ENCODE results near the gene PPP1R18.

Gene PPP1R18

DNA sequence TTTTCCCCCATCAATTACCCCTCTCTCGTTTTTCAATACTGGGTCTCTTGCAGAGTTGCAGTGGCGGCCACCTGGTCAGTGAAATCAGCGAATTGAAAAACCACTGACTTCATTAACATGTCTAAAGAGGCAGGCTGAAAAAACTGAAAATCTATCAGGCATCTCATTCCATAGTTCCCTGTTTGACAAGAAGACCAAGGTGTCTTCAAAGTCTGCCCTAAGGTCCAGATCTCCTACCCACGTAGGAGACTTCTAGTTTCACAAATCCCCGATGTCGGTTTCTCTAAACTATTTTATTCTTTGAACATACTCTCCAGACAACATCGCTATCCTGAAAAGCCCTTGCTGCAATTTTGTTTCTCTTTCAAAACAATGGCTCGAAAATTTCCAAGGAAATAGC, 32.9 kb upstream of the PPP1R18 start:
- no peak for DNase-seq

DNA sequence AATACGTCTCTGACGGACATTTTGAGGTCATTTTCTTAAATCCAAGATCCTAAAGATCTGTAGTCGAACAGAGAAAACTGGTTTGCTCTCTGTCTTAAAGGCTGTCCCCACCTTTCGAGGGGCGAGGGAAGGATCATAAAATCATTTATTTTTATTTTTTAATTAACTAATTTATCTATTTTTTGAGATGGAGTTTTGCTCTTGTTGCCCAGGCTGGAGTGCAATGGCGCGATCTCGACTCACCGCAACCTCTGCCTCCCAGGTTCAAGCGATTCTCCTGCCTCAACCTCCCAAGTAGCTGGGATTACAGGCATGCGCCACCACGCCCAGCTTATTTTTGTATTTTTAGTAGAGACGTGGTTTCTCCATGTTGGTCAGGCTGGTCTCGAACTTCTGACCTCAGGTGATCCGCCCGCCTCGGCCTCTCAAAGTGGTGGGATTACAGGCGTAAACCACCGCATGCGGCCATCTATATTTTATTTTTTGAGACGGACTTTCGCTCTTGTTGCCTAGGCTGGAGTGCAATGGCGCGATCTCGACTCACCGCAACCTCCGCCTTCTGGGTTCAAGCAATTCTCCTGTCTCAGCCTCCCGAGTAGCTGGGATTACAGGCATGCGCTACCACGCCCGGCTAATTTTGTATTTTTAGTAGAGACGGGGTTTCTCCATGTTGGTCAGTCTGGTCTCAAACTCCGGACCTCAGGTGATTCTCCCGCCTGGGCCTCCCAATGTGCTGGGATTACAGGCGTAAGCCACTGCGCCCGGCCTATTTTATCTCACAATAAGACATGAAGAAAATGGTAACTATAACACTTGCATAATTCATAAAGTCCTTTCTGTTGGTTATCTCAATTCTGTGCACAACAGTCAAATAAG, 31.6 kb upstream of the PPP1R18 start:
- peak; percentile 5 for DNase-seq

DNA sequence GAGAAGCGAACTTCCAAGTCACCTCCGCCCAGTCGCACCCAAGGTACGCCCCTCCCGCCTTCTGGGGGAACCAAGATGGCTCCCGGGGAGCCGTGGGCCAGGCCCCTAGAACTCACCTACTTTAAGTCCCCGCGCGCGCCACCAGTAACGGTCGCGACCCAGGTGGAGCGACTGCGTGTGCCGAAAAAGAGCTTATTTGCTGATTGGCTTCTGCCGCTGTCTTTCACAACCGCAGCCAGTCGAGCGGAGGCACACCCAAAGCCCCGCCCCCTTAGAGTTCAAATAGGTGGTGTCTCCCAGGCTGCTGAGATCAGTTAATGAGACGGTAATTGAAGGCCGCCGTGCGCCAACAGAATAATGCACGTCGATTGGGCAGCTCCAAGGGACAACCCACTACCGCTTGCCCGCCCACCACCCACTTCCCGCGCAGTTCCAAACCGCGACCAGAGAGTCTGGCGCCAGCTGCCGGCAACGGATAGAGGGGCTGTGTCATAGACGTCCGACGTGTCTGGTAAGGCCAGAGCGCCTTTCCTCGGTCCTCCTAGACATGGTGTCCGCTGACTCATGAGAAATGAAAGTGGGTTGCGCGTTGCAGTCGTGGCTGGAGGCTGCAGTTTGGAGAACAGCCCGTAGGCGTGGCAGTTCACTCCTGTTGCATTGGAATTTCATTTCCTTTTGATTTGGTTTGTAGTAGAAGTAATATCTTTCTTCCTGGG, 30.8 kb upstream of the PPP1R18 start, which contains the start of gene MDC1:
MDC1 (minus strand) TSS at position 153 of the 716 bp plus-strand sequence. CDS start 2,106 bp downstream, outside the sequence.
- peak; percentile 98 for DNase-seq

DNA sequence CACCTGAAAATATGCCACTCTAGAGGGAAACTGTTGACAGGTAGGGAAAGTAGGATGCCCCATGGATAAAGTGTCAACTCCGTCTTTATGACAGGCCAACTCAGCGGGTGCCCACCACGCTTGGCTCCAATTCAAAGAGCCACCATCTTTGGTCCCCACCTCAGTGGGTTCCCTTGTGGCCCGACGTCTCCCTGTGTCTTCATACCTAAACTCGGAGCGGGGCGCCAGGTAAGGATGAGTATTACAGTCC, 30.4 kb upstream of the PPP1R18 start:
- no peak for DNase-seq

DNA sequence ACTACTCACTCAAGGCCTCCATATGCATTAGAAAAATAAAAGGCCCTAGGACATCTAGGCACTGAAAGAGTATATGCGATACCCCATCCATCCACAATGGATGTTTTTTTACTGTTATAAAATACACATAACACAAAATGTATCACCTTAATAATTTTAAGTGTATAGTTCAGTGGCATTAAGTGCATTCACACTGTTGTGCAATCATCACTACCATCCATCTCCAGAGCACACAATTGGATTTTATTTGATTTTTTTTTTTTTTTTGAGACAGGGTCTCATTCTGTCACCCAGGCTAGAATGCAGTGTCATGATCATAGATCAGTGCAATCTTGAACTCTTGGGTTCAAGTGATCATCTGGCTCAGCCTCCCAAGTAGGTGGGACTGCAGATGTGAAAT, 27.8 kb upstream of the PPP1R18 start:
- DNase-seq, result no peak

DNA sequence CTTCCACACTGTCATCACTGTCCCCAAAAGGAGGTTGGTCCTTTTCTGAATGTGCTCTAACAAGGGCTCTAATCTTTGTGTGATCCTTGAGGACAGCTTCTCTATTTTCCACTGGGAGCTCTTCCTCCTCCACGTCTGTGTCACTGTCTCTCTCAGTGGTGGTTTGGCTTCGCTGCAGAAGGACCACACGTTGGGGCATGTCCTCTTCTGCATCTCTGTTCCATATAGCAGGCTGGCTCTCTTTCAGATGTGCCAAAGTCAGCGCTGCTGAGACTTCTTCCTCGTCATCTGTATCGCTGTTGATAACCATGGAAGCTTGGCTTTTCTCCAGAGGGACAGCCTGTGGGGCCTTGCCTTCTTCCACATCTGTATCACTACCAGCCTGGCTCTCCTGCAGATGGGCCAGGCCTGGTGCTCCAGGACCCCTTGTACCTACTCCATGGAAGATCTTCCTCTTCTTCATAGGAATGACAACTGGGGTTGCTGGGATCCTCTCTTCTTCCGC, 26.0 kb upstream of the PPP1R18 start:
- no peak for DNase-seq

DNA sequence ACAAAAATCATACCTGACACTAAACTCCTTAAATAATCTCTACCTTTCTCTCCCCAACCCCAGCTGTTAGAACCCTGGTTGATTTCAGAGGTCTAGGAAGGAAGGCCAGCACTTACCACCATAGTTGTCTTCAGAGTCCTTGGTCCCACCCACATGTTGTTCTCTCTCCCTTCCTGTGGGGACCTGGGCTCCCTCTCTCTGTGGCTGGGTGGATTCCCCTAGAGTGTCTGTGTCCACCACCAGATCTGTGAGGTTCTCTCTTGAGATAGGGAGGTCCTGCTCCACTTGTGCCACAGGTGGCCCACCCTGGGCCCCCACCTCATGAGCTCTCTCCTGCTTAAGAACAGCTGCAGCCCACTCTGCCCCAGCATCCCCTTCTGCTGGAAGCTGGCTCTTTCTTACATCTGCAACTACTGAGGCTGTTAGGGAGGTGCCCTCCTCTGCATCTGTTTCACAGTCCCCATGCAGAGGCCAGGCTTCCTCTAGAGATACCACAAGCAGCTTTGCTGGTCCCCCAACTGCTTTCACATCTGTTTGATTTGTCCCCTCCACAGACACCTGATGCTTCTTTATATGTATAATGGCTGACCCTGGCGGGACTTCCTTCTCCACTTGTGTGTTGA, 25.4 kb upstream of the PPP1R18 start:
- DNase-seq, result no peak

DNA sequence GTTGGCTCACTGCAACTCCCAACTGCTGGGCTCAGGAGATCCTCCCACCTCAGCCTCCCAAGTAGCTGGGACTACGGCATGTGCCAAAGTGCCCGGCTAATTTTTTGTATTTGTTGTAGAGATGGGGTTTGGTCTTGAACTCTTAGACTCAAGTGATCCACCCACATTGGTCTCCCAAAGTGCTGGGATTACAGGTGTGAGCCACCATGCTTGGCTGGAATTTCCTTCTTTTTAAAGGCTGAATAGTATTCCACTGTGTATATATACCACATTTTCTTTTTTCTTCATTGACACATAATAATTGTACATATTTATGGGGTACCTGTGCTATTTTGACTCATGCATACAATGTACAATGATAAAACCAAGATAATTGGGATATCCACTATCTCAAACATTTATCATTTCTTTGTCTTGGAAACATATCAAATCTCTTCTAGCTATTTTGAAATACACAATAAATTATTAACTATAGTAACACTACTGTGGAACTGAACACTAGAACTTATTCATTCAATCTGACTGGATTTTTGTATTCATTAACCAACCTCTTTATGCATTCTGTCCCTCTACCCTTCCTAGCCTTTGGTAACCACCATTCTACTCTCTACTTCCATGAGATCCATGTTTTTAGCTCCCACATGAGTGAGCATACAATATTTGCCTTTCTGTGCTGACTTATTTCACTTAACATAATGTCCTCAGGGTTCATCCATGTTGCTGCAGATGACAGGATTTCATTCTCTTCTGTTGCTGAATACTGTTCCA, 22.8 kb upstream of the PPP1R18 start:
- no peak for DNase-seq

DNA sequence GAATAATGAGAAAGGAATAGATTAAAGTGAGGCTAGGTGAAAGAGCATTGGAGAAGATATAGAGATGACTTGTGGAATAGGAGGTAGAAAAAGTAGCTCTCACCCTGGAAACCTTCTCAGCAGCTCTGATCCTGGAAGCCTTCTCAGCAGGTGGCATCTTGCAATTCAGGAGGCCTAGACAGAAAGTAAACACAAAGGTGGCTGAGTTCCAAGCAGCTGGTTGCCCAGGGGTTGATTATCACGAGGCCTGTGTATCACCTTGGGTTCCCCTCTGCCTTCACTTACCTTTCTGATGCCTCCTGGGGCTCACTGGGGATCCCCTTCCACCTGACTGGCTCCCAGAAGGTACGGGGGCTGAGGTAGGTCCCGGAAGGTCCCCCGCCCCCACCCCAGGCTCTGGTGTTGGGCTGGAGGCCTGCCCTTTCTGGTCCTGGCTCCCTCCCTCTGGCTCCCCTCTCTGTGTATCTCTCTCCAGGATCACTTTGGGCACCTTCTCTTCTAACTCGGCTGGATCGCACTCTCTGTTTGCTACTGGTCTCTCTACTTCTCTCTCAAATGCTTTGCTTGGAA, 20.9 kb upstream of the PPP1R18 start:
- DNase-seq, result no peak

DNA sequence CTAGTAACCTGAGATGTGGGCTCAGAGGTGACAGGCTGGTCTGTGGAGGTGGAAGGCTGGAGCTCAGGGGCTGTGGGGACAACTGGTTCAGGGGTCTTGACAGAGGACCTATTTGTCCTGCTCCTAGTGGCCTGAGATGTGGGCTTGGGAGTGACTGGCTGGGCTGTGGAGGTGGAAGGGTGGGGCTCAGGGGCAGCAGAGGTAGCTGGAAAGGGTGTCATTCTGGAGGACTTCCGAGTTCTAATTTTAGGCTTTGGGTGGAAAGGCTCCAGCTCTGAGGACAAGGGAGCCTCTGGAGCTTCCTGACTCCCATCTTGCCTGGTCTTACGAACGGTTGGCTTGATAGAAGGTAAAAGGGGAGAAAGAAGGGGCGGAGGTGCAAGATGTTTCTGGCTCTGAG, 19.2 kb upstream of the PPP1R18 start:
- DNase-seq, result no peak

DNA sequence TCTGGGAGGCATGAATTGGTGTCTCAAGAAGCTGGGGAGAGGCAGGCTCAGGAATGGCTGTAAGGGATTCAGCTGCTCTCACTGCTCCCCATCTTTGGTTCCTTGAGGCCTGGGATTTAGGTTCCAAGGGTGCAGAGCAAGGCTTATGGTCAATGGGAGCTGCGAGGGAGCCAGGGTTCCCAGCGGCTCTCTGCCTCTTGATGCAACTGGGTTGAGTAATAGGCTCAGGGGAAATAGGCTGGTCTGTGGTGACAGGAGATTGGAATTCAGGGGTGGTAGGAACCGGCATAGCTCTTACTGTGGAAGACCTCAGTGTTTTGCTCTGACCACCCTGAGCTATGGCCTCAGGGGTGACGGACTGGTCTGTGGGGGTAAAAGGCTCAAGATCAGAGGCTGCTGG, 17.4 kb upstream of the PPP1R18 start:
- no peak for DNase-seq

DNA sequence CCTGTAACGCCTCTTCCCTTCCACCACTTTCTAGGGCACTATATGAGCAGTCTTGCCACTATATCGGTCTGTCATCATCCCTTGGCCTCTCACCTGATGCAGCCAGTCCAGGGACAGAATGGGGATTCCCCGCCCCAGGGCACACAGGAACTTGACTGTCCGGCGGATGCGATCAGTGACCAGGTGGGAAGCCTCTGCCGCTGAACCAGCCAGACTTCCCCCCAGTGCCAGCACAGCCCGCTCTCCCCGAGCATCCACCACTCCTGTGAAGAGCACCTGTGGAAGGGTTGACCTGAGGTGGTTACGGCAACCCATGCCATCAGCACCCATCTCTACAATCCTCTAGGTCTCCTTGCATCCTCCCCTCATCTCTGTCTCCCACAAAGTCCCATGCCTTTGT, 16.6 kb upstream of the PPP1R18 start:
- DNase-seq, result no peak

DNA sequence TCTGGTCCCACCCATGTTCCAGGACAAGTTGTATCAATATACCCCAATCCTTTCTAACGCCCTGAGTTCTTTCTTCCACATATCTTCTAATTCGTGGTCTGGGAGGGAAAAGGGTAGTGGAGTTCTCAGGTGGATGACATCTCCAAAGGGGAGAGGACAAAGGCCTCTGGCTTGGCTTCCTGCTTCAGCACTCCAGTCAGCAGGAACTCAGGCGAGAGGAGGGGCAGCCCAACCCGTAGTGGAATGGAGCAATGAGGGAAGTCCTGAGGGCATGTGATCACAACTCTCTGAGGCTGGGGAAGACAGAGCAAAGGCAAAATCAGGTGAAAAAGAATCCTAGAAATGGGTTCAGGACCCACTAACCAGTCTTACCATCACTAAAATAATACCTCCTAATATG, 13.9 kb upstream of the PPP1R18 start:
- no peak for DNase-seq

DNA sequence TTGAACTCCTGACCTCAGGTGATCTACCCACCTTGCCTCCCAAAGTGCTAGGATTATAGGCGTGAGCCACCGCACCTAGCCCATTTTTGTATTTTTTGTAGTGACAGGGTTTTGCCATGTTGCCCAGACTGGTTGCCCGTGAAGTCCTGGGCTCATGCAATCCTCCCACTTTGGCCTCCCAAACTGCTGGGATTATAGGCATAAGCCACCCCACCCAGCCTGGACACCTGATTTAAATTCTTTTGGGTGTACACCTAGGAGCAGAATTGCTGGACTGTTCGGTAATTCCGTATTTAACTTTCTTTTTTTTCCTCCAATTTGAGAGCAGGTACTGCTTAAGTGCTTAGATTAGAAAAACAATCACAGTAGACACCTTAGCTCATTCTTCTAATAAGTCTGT, 10.0 kb upstream of the PPP1R18 start:
- DNase-seq, result no peak

DNA sequence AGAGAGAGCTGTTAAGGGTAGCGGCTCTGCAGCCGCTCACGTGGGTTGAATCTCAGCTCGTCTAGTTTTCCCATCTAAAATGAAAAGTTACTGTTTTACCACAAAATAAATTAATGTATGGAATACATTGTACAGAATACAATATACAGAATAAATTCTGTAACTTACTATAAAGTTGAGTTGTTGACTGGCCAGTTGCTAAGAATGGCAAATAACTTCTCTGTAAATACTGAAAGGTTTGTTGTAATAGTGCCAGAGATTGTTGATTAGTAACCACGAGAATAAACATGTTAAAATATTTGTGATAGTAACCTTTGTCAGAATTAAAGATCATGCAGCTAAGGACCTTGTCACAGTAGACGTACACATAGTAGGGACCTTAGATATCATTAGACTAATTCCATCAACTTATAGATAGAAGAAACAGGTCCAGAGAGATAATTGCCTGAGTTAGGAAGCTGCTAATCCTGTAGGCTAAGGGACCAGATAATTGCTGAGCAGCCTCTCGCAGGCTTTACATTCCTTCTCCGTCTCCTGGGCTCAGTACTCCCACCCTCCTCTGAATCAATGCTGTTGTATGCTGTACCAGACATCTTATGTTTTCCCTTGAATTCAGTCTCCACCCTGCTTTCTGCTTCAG, 4.9 kb upstream of the PPP1R18 start:
- no peak for DNase-seq

DNA sequence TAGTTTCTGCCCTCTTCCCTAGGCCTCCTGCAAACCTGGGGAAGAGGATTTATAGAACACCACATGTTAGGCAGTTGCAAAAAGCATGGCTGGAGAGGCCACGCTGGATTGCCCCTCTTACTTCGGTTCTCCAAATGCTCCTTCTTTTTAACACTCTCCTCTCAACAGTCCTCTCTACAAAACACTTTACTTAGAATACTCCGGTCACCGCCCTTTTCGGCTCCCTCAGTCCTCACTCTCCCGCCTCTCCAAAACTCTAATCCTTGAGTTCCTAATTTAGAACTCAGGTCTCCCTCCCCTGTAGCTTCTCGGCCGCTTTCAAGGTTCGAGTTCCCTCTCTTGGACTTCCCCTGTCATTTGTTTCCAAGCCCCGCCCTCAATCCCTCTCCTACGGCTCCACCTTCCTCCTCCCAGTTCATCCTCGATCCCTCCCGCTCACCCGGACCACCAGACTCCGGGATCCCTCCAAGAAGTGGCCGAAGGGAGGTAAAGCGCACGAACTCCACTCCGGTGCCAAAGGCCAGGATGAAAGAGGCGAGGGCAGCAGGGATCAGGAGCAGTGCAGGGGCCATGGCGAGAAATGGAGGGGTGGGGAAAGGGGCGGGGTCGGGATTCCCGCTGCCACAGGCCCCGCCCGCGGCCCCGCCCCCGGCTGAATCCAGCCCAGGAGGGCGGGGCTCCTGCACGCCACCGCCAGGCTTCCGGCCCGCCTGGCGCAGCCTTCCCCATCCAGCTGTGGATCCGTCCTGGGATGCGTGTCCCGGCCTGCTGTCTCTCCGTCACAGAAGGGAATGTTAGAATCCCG, 4.2 kb upstream of the PPP1R18 start, which contains the start of gene NRM:
NRM (minus strand) TSS at position 582 of the 805 bp plus-strand sequence; CDS start at position 572, 10 bp downstream.
- DNase-seq, result peak; percentile 95

DNA sequence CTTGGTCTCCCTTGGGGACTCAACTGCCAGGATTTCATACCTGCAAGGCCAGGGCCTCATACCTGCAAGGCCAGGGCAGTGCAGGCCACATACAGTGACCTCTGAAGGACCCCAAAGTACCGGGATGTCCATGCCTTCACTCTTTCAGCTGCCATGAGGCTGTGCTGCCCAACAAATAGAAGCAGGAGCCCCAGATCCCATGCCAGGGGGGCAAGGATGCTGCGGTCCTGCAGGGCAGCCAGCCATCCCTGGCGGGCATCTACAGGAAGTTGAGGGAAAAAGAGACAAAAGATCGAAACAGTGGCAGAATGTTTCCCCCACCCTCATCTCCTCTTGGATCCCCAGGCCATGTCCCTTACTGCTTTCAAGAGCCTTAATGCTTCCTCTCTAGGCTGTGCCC, 3.5 kb upstream of the PPP1R18 start:
- DNase-seq, result no peak

DNA sequence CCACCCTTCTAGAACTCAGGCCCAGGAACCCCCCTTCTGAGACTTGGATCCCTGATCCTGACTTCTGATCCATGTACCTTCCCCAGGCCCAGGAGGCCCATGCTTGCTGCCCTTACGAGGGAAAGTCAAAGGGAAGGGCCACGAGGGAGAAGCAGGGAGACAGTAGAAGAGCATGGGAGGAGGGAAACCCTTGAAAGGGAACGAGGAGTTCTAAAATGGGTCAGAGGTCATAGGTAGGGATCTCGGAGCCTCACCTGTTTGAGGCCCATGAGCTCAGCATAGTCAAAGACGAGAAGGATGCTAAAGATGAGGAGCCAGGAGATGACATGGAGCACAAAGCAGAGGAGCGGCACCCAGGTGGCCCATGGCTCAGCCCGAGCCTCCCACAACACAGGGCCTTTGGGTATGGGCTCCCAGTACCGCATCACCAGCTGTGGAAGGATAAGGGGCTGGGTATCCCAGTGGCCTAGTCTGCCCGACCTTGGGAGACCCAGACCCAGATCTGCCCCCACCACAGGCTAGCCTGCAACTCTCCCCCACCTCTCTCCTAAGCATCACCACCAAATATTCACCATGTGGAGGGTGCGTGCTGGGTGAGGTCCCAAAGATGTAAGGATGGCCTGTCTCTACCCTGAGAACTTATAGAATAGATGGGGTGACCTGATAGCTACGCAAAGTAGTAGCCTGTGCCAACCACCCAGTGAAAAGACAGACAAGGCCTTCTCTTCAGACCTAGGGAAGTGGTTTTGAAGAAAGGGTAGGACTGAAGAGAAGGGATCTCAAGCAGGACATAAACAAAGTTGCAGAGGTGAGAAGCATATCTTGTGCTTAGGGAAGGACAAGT, 2.8 kb upstream of the PPP1R18 start:
- no peak for DNase-seq

DNA sequence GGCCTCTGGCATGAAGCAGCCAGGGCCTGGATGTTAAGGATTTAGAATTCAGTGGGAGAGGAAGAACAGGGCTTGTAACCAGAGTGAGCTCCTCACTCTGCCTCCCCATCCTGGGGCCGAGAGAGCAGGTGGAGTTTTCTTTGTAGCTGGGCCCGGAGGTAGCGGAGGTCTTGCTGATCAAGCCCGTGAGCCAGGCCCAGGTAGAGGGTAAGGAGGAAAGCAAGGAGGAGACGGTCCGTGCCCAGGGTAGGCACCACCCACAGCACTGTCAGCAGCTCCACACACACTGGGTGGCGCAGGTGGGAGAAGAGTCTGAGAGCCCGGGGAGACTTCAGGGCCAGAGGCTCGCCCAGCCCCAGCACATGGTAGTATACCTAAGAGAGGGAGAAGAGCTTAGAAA, 2.1 kb upstream of the PPP1R18 start:
- DNase-seq, result no peak
